GM10847 (cell line): ENCODE data around the gene SELENOV.

Experiments used
- POLR2A ChIP-seq: IDR thresholded peaks from 2 replicates; pipeline ENCODE4 v1.6.1; 2011; ENCODE audit not compliant: insufficient read length; ENCODE audit errors: extremely low read depth

SELENOV gene

DNA sequence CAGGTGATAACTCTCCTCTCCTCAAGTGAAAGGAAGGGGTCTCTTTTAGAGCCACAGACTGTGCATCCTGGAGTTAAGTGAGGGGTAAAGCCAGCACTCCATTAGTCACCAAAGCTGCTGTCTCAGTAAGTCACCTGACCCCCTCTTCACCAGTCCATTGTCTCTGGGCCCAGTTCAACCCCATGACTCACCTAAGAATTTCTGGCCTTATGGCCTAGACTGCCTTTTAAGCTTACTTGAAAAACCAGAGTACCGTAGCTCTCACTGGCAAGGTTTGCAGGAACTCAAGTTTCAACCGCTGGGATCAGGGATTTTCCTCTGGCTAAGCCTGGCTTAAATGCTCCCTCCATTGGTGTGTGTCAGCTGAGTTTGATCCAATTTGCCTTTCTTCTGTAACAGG is 48.5 kb downstream of the SELENOV start:
- no peak for TF ChIP-seq POLR2A

DNA sequence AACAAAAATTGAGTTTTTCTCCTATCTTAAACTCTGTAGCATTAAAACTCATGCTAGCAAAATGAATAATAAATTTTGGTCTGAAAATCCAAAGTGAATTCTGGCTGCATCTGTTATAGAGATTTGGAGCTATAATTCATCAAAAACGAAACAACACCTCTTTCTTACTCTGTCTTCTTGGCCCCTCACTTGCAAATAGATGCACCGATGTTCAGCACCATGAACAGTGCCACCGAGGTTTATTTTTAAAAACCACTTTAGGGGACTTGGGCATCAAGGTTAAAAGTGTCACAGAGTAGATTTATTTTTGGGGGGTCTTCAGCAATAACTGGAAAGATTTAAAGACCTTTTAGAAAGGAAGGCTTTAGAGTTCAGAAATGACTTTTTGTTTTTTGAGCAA is 51.1 kb downstream of the SELENOV start:
- TF ChIP-seq POLR2A: no peak

DNA sequence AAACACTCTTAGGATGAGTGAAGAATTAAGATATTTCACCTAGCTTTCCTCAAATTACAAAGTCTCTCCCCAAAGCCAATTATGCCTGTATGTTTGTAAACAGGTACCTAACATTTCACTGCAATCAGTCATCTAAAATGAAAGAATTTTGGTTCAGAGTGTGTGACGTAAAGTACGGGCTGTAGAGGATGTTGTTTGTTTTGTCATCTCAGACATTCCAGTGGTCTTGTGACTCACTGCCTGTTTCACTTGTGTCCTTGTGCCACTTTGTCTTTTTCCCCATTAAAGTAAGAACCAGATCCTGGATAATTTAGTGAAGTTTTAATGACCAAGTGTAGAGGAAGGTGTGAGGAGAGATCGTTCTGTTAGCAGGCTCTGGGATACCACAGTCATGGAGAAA is 53.7 kb downstream of the SELENOV start:
- TF ChIP-seq POLR2A: no peak
